ENCODE measurements around the gene CNPY1.

The CNPY1 gene

DNA sequence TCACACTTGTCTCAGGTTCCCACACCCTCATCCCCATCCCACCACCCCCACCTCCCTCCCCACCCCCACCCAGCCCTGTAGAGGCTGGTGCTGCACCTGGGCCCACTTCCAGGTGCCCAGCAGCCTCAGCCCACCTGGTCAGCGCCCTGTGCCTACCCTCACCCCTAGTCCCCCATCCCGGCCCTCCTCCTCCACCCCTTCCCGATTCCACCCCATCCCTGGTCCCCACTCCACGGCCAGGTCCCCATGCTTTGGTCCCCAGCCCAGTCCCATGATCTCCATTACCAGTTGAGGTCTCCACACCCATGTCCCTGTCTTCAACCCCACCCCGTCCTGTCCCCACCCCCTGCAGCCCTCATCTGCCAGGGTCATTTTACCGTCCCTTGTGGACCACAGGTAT is 24.6 kb upstream of the CNPY1 start:
- no peak for DNase-seq (ENCODE audit: low read depth)
- TF ChIP-seq, protein P1, sequence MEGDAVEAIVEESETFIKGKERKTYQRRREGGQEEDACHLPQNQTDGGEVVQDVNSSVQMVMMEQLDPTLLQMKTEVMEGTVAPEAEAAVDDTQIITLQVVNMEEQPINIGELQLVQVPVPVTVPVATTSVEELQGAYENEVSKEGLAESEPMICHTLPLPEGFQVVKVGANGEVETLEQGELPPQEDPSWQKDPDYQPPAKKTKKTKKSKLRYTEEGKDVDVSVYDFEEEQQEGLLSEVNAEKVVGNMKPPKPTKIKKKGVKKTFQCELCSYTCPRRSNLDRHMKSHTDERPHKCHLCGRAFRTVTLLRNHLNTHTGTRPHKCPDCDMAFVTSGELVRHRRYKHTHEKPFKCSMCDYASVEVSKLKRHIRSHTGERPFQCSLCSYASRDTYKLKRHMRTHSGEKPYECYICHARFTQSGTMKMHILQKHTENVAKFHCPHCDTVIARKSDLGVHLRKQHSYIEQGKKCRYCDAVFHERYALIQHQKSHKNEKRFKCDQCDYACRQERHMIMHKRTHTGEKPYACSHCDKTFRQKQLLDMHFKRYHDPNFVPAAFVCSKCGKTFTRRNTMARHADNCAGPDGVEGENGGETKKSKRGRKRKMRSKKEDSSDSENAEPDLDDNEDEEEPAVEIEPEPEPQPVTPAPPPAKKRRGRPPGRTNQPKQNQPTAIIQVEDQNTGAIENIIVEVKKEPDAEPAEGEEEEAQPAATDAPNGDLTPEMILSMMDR (conservative IDR thresholded peaks at IDR 0.05; ENCODE audit: low read length): no peak
- H3K4me3 ChIP-seq (ENCODE audit: low read length): no peak overlapping the region

DNA sequence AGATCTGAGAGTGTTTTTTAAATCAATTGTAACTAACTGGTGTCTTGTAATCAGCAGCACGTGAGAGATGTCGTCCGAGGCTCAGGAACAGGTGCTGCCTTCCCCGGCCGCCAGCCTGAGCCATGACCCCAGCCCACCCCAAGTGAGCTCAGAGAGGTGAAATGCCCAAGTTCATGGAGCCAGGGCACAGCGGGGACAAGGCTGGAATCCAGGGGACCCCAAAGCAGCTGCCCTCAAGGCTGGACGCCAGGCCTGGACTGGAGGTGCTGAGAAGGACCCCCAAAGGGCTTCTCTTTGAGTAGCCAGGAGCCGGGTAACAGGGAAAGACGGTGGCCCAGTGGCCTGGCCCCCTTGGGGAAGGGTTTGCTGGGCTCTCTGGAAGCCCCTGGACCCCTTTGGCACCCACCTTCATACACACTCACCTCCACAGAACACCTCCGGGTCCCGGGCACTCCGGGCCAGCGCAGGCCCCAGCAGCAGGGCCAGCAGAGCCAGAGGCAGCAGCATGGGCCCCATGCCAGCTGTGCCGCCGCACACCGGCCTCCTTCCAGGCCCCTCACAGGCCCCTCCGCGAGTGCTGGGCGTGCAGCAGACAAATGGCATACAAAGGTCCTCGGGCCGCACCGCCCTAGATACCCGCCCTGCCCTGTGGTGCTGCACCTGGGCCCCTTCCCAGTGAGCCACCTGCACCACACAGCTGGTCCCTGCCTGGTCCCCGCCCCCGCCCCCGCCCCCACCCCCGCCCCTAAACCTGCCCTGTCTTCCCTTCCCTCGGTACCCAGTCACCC is 24.0 kb upstream of the CNPY1 start:
- TF ChIP-seq, protein P1 (conservative IDR thresholded peaks at IDR 0.05; ENCODE audit: low read length): no peak
- no peak for DNase-seq (ENCODE audit: low read depth)
- no peak overlapping the region for H3K4me3 ChIP-seq (ENCODE audit: low read length)

GRCh38 chr7:155569681-155570080 is 23.3 kb upstream of the CNPY1 start:
- H3K4me3 ChIP-seq (ENCODE audit: low read length): no peak overlapping the region
- TF ChIP-seq, protein P1 (conservative IDR thresholded peaks at IDR 0.05; ENCODE audit: low read length): no peak
- no peak for DNase-seq (ENCODE audit: low read depth)

GRCh38 chr7:155568842-155569494 is 22.6 kb upstream of the CNPY1 start:
- H3K4me3 ChIP-seq (ENCODE audit: low read length): no peak overlapping the region
- TF ChIP-seq, protein P1 (conservative IDR thresholded peaks at IDR 0.05; ENCODE audit: low read length): no peak
- no peak for DNase-seq (ENCODE audit: low read depth)

GRCh38 chr7:155568333-155568660 is 21.9 kb upstream of the CNPY1 start:
- no peak overlapping the region for H3K4me3 ChIP-seq (ENCODE audit: low read length)
- DNase-seq (ENCODE audit: low read depth): no peak
- TF ChIP-seq, protein P1 (conservative IDR thresholded peaks at IDR 0.05; ENCODE audit: low read length): no peak

GRCh38 chr7:155567646-155568332 is 21.4 kb upstream of the CNPY1 start:
- no peak for DNase-seq (ENCODE audit: low read depth)
- TF ChIP-seq, protein P1 (conservative IDR thresholded peaks at IDR 0.05; ENCODE audit: low read length): no peak
- H3K4me3 ChIP-seq (ENCODE audit: low read length): no peak overlapping the region

Data from AG10803 (cell line).